H1 (cell line): Measurements from ENCODE around the gene MTCH2. TPM values are rescaled to one million over a fixed set of nuclear protein-coding genes. Genes with fewer than 3 reads are reported as not detected.

Experiments
- CTCF ChIA-PET: fragments of 300-600 bp; sonication (Branson Sonifier 250); formaldehyde crosslinking; loops from one replicate; lab custom pipeline; 2021; ENCODE audit not compliant: partially characterized antibody; lab: Charles Lee
- POLR2A ChIA-PET: fragments of 300-600 bp; sonication (Branson Sonifier 250); formaldehyde crosslinking; loops from one replicate; lab custom pipeline; 2021; ENCODE audit warnings: inconsistent platforms; ENCODE audit not compliant: partially characterized antibody; lab: Charles Lee
- DNase-seq, 2 experiments: peaks; one replicate each; pipeline versions ENCODE4 v3.0.0 to v3.0.0-alpha.2; 2010 to 2022; ENCODE audit warnings: low spot score in 2 of 2, low read depth in 1 of 2, mixed read lengths in 1 of 2
- FAIRE-seq: peaks from 2 replicates; lab custom pipeline; 2011; peaks lifted over from hg19 to GRCh38; lab: Jason Lieb, UNC
- H2AFZ ChIP-seq: 2 replicates; pipeline ENCODE4 v1.8.1; 2012; ENCODE audit warnings: low read length, inconsistent platforms
- H2AK5ac ChIP-seq: 2 replicates; pipeline ENCODE4 v1.6.1; 2013; ENCODE audit warnings: low read depth, low read length
- H2BK120ac ChIP-seq: replicated peaks from 2 replicates; pipeline ENCODE3; 2013; ENCODE audit warnings: low read depth, low read length, inconsistent platforms
- H2BK12ac ChIP-seq: 2 replicates; pipeline ENCODE4 v1.6.1; 2013; ENCODE audit warnings: low read depth, low read length
- H2BK15ac ChIP-seq: 2 replicates; pipeline ENCODE4 v1.6.1; 2013; ENCODE audit warnings: low read length
- H2BK20ac ChIP-seq: 2 replicates; pipeline ENCODE4 v1.6.1; 2013; ENCODE audit warnings: low read length
- H2BK5ac ChIP-seq: 2 replicates; pipeline ENCODE4 v1.6.1; 2013; ENCODE audit warnings: low read depth, low read length
- H3K14ac ChIP-seq: 2 replicates; pipeline ENCODE4 v1.6.1; 2013; ENCODE audit warnings: inconsistent platforms; ENCODE audit not compliant: insufficient read length
- H3K18ac ChIP-seq: 2 replicates; pipeline ENCODE4 v1.6.1; 2013; ENCODE audit warnings: low read length; ENCODE audit errors: extremely low read depth
- H3K23ac ChIP-seq: 2 replicates; pipeline ENCODE4 v1.6.1; 2013; ENCODE audit warnings: inconsistent platforms; ENCODE audit not compliant: insufficient read length
- H3K23me2 ChIP-seq: 2 replicates; pipeline ENCODE4 v1.6.1; 2013; ENCODE audit warnings: low read depth, low read length
- H3K27ac ChIP-seq: 2 replicates; pipeline ENCODE4 v1.6.1; 2011; ENCODE audit warnings: low read depth, low read length, inconsistent platforms
- H3K27me3 ChIP-seq, 4 experiments: replicated peaks in 1 of 4; 1 replicate in 1 of 4; 2 replicates in 3 of 4; pipeline versions ENCODE4 v1.6.1 to v1.8.1; 2011 to 2013; ENCODE audit warnings: low read length in 3 of 4, mild to moderate bottlenecking in 3 of 4, inconsistent platforms in 2 of 4, mixed read lengths in 2 of 4, moderate library complexity in 1 of 4; ENCODE audit not compliant: control insufficient read depth in 3 of 4, insufficient read depth in 3 of 4; ENCODE audit errors: extremely low read depth in 1 of 4
- H3K36me3 ChIP-seq, 4 experiments: 2 replicates each; pipeline versions ENCODE4 v1.6.1 to v1.8.1; 2011 to 2013; ENCODE audit warnings: mild to moderate bottlenecking in 4 of 4, low read length in 3 of 4, moderate library complexity in 2 of 4, control low read depth in 1 of 4, inconsistent platforms in 1 of 4; ENCODE audit not compliant: insufficient read depth in 4 of 4, control insufficient read depth in 2 of 4
- H3K4ac ChIP-seq: replicated peaks from 2 replicates; pipeline ENCODE3; 2013; ENCODE audit warnings: low read length, low read depth, mixed read lengths, inconsistent platforms; ENCODE audit not compliant: insufficient read length
- H3K4me1 ChIP-seq, 4 experiments: replicated peaks in 1 of 4; 1 replicate in 1 of 4; 2 replicates in 3 of 4; pipeline versions ENCODE4 v1.6.1 to v1.8.1; 2011 to 2013; ENCODE audit warnings: low read length in 3 of 4, inconsistent platforms in 2 of 4, mixed read lengths in 1 of 4; ENCODE audit not compliant: insufficient read depth in 4 of 4, control insufficient read depth in 3 of 4
- H3K4me2 ChIP-seq, 2 experiments: 2 replicates each; pipeline versions ENCODE4 v1.6.1 to v1.8.1; 2011 to 2013; ENCODE audit warnings: low read depth in 2 of 2, low read length in 2 of 2, control low read depth in 1 of 2, inconsistent platforms in 1 of 2, mild to moderate bottlenecking in 1 of 2; ENCODE audit not compliant: insufficient read depth in 1 of 2
- H3K4me3 ChIP-seq, 4 experiments: fragments of 200-600, 300-600 bp in 1 of 4; sonication (generic), shearing (Covaris generic), sonication (Bioruptor Twin) in 1 of 4; 2 replicates each; pipeline versions ENCODE4 v1.5.1 to v1.8.1; 2011 to 2016; ENCODE audit warnings: low read length in 4 of 4, low read depth in 3 of 4, control low read depth in 2 of 4, inconsistent platforms in 2 of 4, mild to moderate bottlenecking in 2 of 4, mixed read lengths in 1 of 4, moderate library complexity in 1 of 4; ENCODE audit not compliant: insufficient read depth in 2 of 4; ENCODE audit errors: extremely low read depth in 1 of 4
- H3K56ac ChIP-seq: replicated peaks from 2 replicates; pipeline ENCODE3; 2013; ENCODE audit warnings: low read depth, mild to moderate bottlenecking, mixed read lengths, low read length, inconsistent platforms; ENCODE audit not compliant: insufficient read length
- H3K79me1 ChIP-seq: 2 replicates; pipeline ENCODE4 v1.6.1; 2013; ENCODE audit warnings: low read depth, low read length, control low read depth
- H3K79me2 ChIP-seq, 2 experiments: 2 replicates each; pipeline versions ENCODE4 v1.6.1 to v1.8.1; 2012 to 2013; ENCODE audit warnings: low read length in 2 of 2, mild to moderate bottlenecking in 2 of 2, inconsistent platforms in 1 of 2; ENCODE audit not compliant: insufficient read depth in 2 of 2, control insufficient read depth in 1 of 2
- H3K9ac ChIP-seq, 4 experiments: replicated peaks in 1 of 4; 1 replicate in 1 of 4; 2 replicates in 3 of 4; pipeline versions ENCODE4 v1.6.1 to v1.8.1; 2011 to 2013; ENCODE audit warnings: low read depth in 3 of 4, low read length in 3 of 4, control low read depth in 2 of 4, mild to moderate bottlenecking in 2 of 4, moderate library complexity in 2 of 4, inconsistent platforms in 1 of 4; ENCODE audit errors: extremely low read depth in 1 of 4
- H3K9me3 ChIP-seq, 2 experiments: 2 replicates each; pipeline versions ENCODE4 v1.6.1 to v1.8.1; 2012 to 2013; ENCODE audit warnings: mild to moderate bottlenecking in 2 of 2, moderate library complexity in 2 of 2, control low read depth in 1 of 2, inconsistent platforms in 1 of 2, low read depth in 1 of 2, low read length in 1 of 2, mixed read lengths in 1 of 2; ENCODE audit not compliant: insufficient read depth in 2 of 2
- H4K20me1 ChIP-seq, 2 experiments: replicated peaks in 1 of 2; 2 replicates each; pipeline versions ENCODE3 to v1.8.1; 2011 to 2013; ENCODE audit warnings: inconsistent platforms in 2 of 2, low read length in 2 of 2, mild to moderate bottlenecking in 1 of 2; ENCODE audit not compliant: insufficient read depth in 2 of 2, control insufficient read depth in 1 of 2
- H4K5ac ChIP-seq: 2 replicates; pipeline ENCODE4 v1.6.1; 2013; ENCODE audit warnings: low read length, low read depth, mixed read lengths, inconsistent platforms; ENCODE audit not compliant: insufficient read length
- H4K8ac ChIP-seq: 2 replicates; pipeline ENCODE4 v1.8.0; 2013; ENCODE audit warnings: mild to moderate bottlenecking, moderate library complexity, low read length, inconsistent platforms; ENCODE audit not compliant: insufficient read depth; ENCODE audit errors: extremely low read depth
- H4K91ac ChIP-seq: replicated peaks from 2 replicates; pipeline ENCODE3; 2013; ENCODE audit warnings: low read length, mixed read lengths, inconsistent platforms; ENCODE audit not compliant: insufficient read length
- CHD1 ChIP-seq: IDR thresholded peaks from 2 replicates; pipeline ENCODE4 v1.6.1; 2012; ENCODE audit warnings: low read depth, low read length, improper control_type of control experiment
- PHF8 ChIP-seq: fragments of 200-600 bp; sonication (generic); conservative IDR thresholded peaks from 2 replicates; pipeline ENCODE4 v1.7.1; 2012; ENCODE audit warnings: low read depth, mild to moderate bottlenecking, inconsistent platforms, low read length, moderate library complexity
- SAP30 ChIP-seq: fragments of 300-600 bp; sonication (generic); IDR thresholded peaks from 2 replicates; pipeline ENCODE4 v1.7.1; 2012; ENCODE audit warnings: low read length, moderate library complexity, mild to moderate bottlenecking, inconsistent platforms; ENCODE audit not compliant: insufficient read depth, insufficient replicate concordance
- WGBS, 2 experiments: shearing (Covaris generic) in 1 of 2; methylation state at CpG; one replicate each; pipeline versions ENCODE4 v1.1.6 to v1.1.7; 2013 to 2015; ENCODE audit warnings: low lambda C conversion rate in 2 of 2, mixed read lengths in 2 of 2, inconsistent platforms in 1 of 2, low coverage in 1 of 2, missing lambda C conversion rate in 1 of 2; ENCODE audit not compliant: insufficient replicate concordance in 2 of 2, insufficient coverage in 1 of 2, insufficient read length in 1 of 2; ENCODE audit errors: extremely low coverage in 1 of 2, missing lambda C conversion rate in 1 of 2; 5-methylcytosine and 5-hydroxymethylcytosine counted together
- polyA plus RNA-seq, 7 experiments: library from polyadenylated mRNA; depleted of rRNA in 3 of 7; stranded (reverse) in 5 of 7; unstranded in 2 of 7; fragments of >200 nt in 5 of 7; fragments of 200-250 nt in 2 of 7; gene quantifications; 1 replicate in 5 of 7; 2 replicates in 1 of 7; 4 replicates in 1 of 7; pipeline versions ENCODE4 v1.2.1 to v1.2.3, GENCODE V29; 2011 to 2013; ENCODE audit warnings: missing spikeins in 2 of 7, mixed read lengths in 2 of 7
- total RNA-seq: library from RNA; stranded (reverse); fragmentation: NEBNext Ultra II Directional; extraction: Animal tissue kit (Norgen Biotek cat#: 25700); gene quantifications from 2 replicates; pipeline ENCODE4 v1.2.1, GENCODE V29; 2021

Gene MTCH2
- total and polyA plus RNA-seq, 2 of the 8 experiments (the other 6 are each of a cell fraction or from before 2014, with no cell fraction given), result 157 to 171 TPM

- FAIRE-seq (no peak), DNase-seq (no peak)
- Histone ChIP-seq H2AFZ (peak overlapping the region; percentile 43; the same call in 1 of the 2 replicates), H3K79me1 (no peaks in the 10 kb centered on the region), H3K9ac (peak overlapping the region; percentile 68 to 92 (median 88)), H4K20me1 (no peaks in the 10 kb centered on the region), H3K23ac (no peak overlapping the region), H3K56ac (peak overlapping the region; percentile 43), H3K79me2 (peaks cover 0 to 24% of the 10 kb centered on the region in 2 experiments; a peak in 3 of 4 replicates), H4K8ac (peak overlapping the region; percentile 90; the same call in 1 of the 2 replicates), H3K36me3 (peaks cover 2 to 25% (median 8%) of the 10 kb centered on the region in 4 experiments; a peak in 5 of 8 replicates), H3K4me1 (peaks cover 0 to 5% (median 0%) of the 10 kb centered on the region in 4 experiments; a peak in 3 of 7 replicates), H2BK5ac (peak overlapping the region; percentile 91), H2BK15ac (no peak overlapping the region), H4K91ac (no peak overlapping the region), H3K18ac (0 out of 2 replicates have a peak overlapping the region, but pooled peaks have one; percentile 89), H3K9me3 (no peaks in the 10 kb centered on the region), H2BK12ac (no peak overlapping the region), H3K23me2 (0 out of 2 replicates have a peak, but pooled peaks cover 2% of the 10 kb centered on the region), H2AK5ac (no peak overlapping the region), H4K5ac (peak overlapping the region; percentile 79), H3K14ac (no peak overlapping the region), H3K27me3 (no peaks in the 10 kb centered on the region), H2BK120ac (no peak overlapping the region), H2BK20ac (no peak overlapping the region), H3K4me3 (peak overlapping the region; percentile 77 to 92 (median 84)), H3K4ac (no peak overlapping the region), H3K27ac (peak overlapping the region; percentile 88), H3K4me2 (peak overlapping the region; percentile 64 to 81)
- WGBS, 2 experiments, result 4% methylated on average over 13 of the region's 14 CpGs; no CpG with 5 or more reads in 1 of the 2 experiments
- TF ChIP-seq CHD1, result no peak
- peak; percentile 36 for TF ChIP-seq SAP30
- no peak for TF ChIP-seq PHF8
- POLR2A ChIA-PET, result interaction anchor here (0.6 to 1.9 kb wide), 10 partner anchors 10 to 231 kb away, joined by 3 to 12 read pairs (median 3); partner anchors contain the start of gene AGBL2
- CTCF ChIA-PET, result interaction anchor here (0.6 to 1.0 kb wide), 2 partner anchors 76 to 101 kb away, joined by 3 to 4 read pairs; no protein-coding TSS in a partner anchor
Measured at GRCh38 chr11:47641600-47642098, 710 bp downstream of the MTCH2 start.
